Activated CD8-positive, alpha-beta T cell treated with anti-CD3 and anti-CD28 coated beads for 36 hours (primary cell): ENCODE data around the gene JAML. TPM values are rescaled to one million over a fixed set of nuclear protein-coding genes. Genes with fewer than 3 reads are reported as not detected.

Experiments
- ATAC-seq: fragments of 200-7000 bp; cut with Tn5 transposase; one replicate; pipeline ENCODE4 v1.10.0; 2021; ENCODE audit warnings: mild to moderate bottlenecking, moderate library complexity
- CTCF ChIA-PET: fragments of 350-600 bp; sonication (Branson Sonifier 250); formaldehyde crosslinking; loops from one replicate; lab custom pipeline; 2021; ENCODE audit warnings: antibody characterized with exemption; lab: Charles Lee
- POLR2A ChIA-PET: fragments of 350-600 bp; sonication (Branson Sonifier 250); formaldehyde crosslinking; loops from one replicate; lab custom pipeline; 2021; ENCODE audit warnings: antibody characterized with exemption; lab: Charles Lee
- DNase-seq: peaks from one replicate; pipeline ENCODE4 v3.0.0-alpha.2; 2020
- H3K27ac Mint-ChIP-seq: one replicate; pipeline ENCODE4 v1.8.0; 2021; ENCODE audit warnings: mild to moderate bottlenecking, mixed read lengths
- H3K27me3 Mint-ChIP-seq: one replicate; pipeline ENCODE4 v1.8.0; 2021; ENCODE audit warnings: mixed read lengths
- H3K36me3 Mint-ChIP-seq: one replicate; pipeline ENCODE4 v1.8.0; 2021; ENCODE audit warnings: low read depth, mixed read lengths
- H3K4me1 Mint-ChIP-seq: one replicate; pipeline ENCODE4 v1.8.0; 2021; ENCODE audit warnings: low read depth, mixed read lengths
- H3K4me3 Mint-ChIP-seq: one replicate; pipeline ENCODE4 v1.8.0; 2021; ENCODE audit warnings: mild to moderate bottlenecking, moderate library complexity, mixed read lengths
- H3K9me3 Mint-ChIP-seq: one replicate; pipeline ENCODE4 v1.8.0; 2021; ENCODE audit warnings: mixed read lengths
- CTCF ChIP-seq: fragments of 200-600 bp; IDR thresholded peaks from one replicate; pipeline ENCODE4 v1.8.0; 2022; ENCODE audit warnings: antibody characterized with exemption, mild to moderate bottlenecking
- intact Hi-C: fragments of 100-400 bp; cut with micrococcal nuclease; formaldehyde crosslinking; loops from one replicate; pipeline ENCODE4 v1.10.0; 2022
- total RNA-seq, 2 experiments: library from RNA; stranded (reverse); gene quantifications; one replicate each; pipeline ENCODE4 v1.2.3, GENCODE V29; 2021

The JAML gene
- total RNA-seq, 2 experiments from 2014 or later: 236 to 251 TPM

DNA sequence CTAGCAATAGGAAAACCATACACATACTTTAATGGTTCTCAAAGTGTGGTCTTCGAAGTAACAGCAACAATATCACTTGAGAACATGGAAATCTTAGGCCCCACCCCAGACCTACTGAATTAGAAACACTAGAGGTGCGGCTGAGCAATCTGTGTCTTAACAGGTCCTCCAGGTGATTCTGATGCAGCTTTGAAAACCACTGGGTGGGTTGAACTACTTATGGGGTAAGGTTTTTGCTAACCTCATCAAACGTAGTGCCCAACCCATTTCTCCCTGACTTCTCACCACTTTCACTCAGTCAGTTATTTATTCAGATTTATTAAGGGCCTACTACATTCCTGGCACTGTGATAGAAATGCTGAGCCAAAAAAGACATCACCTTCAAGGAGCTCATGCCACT lies 35.5 kb upstream of the JAML start:
- H3K36me3 Mint-ChIP-seq: peaks cover 67% of the 10 kb centered on the region
- intact Hi-C loops: no loop called here
- peaks cover 10% of the 10 kb centered on the region for H3K9me3 Mint-ChIP-seq
- TF ChIP-seq CTCF: no peak
- ChIA-PET POLR2A (interaction anchor here (0.9 to 3.1 kb wide), 6 partner anchors 8 to 54 kb away, joined by 3 to 15 read pairs (median 4); partner anchors contain the start of genes CD3E, JAML and MPZL3), CTCF (interaction anchor here (1.1 to 8.6 kb wide), 17 partner anchors 9 to 91 kb away, joined by 3 to 86 read pairs (median 5); partner anchors contain the start of genes CD3E and MPZL3)
- no peaks in the 10 kb centered on the region for H3K27me3 Mint-ChIP-seq
- no peak overlapping the region for H3K27ac Mint-ChIP-seq
- ATAC-seq (peak; percentile 65), DNase-seq (peak; percentile 55)
- peaks cover 69% of the 10 kb centered on the region for H3K4me1 Mint-ChIP-seq
- no peak overlapping the region for H3K4me3 Mint-ChIP-seq

DNA sequence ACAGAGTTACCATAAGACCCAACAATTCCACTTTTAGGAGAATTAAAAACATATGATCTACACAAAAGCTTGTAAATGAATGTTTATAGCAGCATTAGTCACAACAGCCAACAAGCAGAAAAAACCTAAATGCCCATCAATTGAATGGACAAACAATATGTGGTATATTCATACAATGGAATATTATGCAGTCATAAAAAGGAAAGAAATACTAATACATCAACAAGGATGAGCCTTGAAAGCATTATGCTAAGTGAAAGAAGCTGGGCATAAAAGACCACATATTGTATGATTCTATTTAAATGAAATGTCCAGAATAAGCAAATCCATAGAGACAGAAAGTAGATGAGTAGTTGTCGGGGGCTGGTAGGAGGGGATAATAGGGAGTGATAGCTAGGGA lies 34.3 kb upstream of the JAML start:
- ATAC-seq (no peak), DNase-seq (no peak)
- Mint-ChIP-seq H3K27me3 (no peaks in the 10 kb centered on the region), H3K27ac (no peak overlapping the region), H3K36me3 (peaks cover 77% of the 10 kb centered on the region), H3K9me3 (peaks cover 10% of the 10 kb centered on the region), H3K4me3 (no peak overlapping the region), H3K4me1 (peaks cover 65% of the 10 kb centered on the region)
- intact Hi-C loops: loop anchor here (5.0 kb wide), 1 partner anchor 33 kb away; no protein-coding TSS in a partner anchor
- ChIA-PET POLR2A (interaction anchor here (0.5 to 3.1 kb wide), 10 partner anchors 17 to 1029 kb away, joined by 3 to 15 read pairs (median 3); partner anchors contain the start of genes CD3E, JAML and KMT2A), CTCF (interaction anchor here (0.7 to 8.6 kb wide), 15 partner anchors 9 to 94 kb away, joined by 3 to 86 read pairs (median 3); partner anchors contain the start of genes CD3E and JAML)
- no peak for TF ChIP-seq CTCF

DNA sequence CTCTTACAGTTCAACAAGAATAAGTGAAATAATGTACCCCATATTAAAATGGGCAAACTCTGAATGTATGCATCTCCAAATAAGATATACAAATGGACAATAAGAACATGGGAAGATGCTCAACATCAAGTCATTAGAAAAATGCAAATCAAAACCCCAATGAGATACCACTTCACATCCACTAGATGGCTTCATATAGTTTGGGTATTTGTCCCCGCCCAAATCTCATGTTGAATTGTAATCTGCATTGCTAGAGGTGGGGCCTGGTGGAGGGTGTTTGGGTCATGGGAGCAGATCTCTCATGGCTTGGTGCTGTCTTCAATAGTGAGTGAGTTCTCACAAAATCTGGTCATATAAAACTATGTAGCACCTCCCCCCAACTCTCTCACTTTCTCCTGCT lies 33.6 kb upstream of the JAML start:
- Mint-ChIP-seq H3K27me3 (no peaks in the 10 kb centered on the region), H3K4me1 (peaks cover 62% of the 10 kb centered on the region), H3K36me3 (peaks cover 77% of the 10 kb centered on the region), H3K4me3 (no peak overlapping the region), H3K9me3 (peaks cover 10% of the 10 kb centered on the region), H3K27ac (no peak overlapping the region)
- peak; percentile 76 for ATAC-seq
- POLR2A ChIA-PET: interaction anchor here (0.6 to 1.5 kb wide), 3 partner anchors 46 to 1028 kb away, joined by 3 to 5 read pairs (median 3); partner anchors contain the start of gene KMT2A
- TF ChIP-seq CTCF: peak; percentile 58
- peak; percentile 50 for DNase-seq
- intact Hi-C loops: loop anchor here (5.0 kb wide), 1 partner anchor 34 kb away; no protein-coding TSS in a partner anchor
- CTCF ChIA-PET: interaction anchor here (0.8 to 8.6 kb wide), 9 partner anchors 10 to 95 kb away, joined by 3 to 86 read pairs (median 5); partner anchors contain the start of genes CD3E and JAML

GRCh38 chr11:118252688-118253087 lies 27.9 kb upstream of the JAML start:
- ChIA-PET POLR2A (interaction anchor here (0.9 to 2.8 kb wide), 14 partner anchors 8 to 90 kb away, joined by 3 to 39 read pairs (median 6); partner anchors contain the start of genes CD3D, JAML and MPZL2), CTCF (interaction anchor here (1.1 to 4.0 kb wide), 7 partner anchors 21 to 101 kb away, joined by 3 to 24 read pairs (median 4); no protein-coding TSS in a partner anchor)
- Mint-ChIP-seq H3K27me3 (no peaks in the 10 kb centered on the region), H3K27ac (peak overlapping the region; percentile 99), H3K9me3 (no peaks in the 10 kb centered on the region), H3K4me1 (peaks cover 43% of the 10 kb centered on the region), H3K36me3 (peaks cover 38% of the 10 kb centered on the region), H3K4me3 (peak overlapping the region; percentile 93)
- ATAC-seq (no peak), DNase-seq (no peak)
- no peak for TF ChIP-seq CTCF
- intact Hi-C loops: loop anchor here (5.0 kb wide), 1 partner anchor 35 kb away; no protein-coding TSS in a partner anchor
